ENCODE results near the gene MYB. TPM values are rescaled to one million over a fixed set of nuclear protein-coding genes. Genes with fewer than 3 reads are reported as not detected.

Gene MYB
- total RNA-seq, 4 donors from 2014 or later: 2.6 to 6.9 (median 3.1) TPM

DNA sequence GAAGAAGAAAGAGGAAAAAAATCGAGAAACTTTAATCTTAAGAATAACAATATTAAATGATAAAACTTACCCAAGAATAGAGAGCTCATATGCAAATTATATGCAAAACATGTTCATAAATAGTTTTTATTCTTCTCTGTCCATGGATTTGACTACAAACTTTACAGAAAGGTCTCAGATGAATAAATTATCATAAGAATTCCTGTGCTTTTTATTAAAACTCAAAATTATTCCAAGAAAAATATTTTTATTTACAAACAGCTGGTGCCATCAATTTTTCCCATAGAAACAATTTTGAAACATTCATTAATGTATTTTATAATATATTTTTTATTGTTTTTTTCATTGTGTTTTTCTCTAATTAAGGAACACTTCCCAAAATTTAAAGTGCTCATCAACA, 12.1 kb downstream of the MYB start:
- 71 to 83% methylated on average over 1 of the region's 1 CpG for WGBS, 2 donors
- no peaks in the 10 kb centered on the region for H3K9me3 ChIP-seq
- H3K27ac ChIP-seq: no peak overlapping the region
- peaks cover 0 to 7% (median 0%) of the 10 kb centered on the region in 4 donors for H3K27me3 ChIP-seq
- H3K4me1 ChIP-seq: no peaks in the 10 kb centered on the region
- TF ChIP-seq, protein P1, sequence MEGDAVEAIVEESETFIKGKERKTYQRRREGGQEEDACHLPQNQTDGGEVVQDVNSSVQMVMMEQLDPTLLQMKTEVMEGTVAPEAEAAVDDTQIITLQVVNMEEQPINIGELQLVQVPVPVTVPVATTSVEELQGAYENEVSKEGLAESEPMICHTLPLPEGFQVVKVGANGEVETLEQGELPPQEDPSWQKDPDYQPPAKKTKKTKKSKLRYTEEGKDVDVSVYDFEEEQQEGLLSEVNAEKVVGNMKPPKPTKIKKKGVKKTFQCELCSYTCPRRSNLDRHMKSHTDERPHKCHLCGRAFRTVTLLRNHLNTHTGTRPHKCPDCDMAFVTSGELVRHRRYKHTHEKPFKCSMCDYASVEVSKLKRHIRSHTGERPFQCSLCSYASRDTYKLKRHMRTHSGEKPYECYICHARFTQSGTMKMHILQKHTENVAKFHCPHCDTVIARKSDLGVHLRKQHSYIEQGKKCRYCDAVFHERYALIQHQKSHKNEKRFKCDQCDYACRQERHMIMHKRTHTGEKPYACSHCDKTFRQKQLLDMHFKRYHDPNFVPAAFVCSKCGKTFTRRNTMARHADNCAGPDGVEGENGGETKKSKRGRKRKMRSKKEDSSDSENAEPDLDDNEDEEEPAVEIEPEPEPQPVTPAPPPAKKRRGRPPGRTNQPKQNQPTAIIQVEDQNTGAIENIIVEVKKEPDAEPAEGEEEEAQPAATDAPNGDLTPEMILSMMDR (IDR thresholded peaks at IDR 0.05): no peak
- no peak for TF ChIP-seq POLR2A (IDR thresholded peaks at IDR 0.05)
- no peak overlapping the region for H3K4me3 ChIP-seq
- H3K36me3 ChIP-seq: peaks cover 0 to 40% (median 0%) of the 10 kb centered on the region in 3 donors
- no peak for DNase-seq
- intact Hi-C loops (cut with DNase I): no loop called here

DNA sequence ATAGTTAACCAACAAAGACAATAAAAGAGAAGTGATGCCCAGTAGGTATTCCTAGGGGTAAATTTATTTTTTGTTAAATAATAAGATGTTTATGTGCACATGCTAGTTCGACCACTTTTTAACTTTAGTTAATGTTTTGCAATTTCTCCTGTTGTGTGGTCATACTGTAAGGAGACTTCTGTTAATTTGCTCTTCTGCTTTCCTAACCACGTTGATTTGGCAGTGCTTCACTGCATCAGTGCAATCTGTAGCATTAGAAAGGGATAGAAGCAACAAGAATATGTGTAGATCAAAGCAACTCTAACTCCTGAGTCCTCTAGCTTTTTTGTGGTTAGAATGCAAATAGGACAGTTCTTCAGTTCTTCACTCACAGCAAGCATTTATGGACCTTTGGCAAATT, 13.9 kb downstream of the MYB start:
- Histone ChIP-seq H3K4me1 (no peaks in the 10 kb centered on the region), H3K27ac (no peak overlapping the region), H3K9me3 (no peaks in the 10 kb centered on the region), H3K36me3 (peaks cover 0 to 41% (median 0%) of the 10 kb centered on the region in 3 donors), H3K27me3 (no peaks in the 10 kb centered on the region), H3K4me3 (no peak overlapping the region)
- 68 to 82% methylated on average over 2 of the region's 2 CpGs for WGBS, 2 donors
- intact Hi-C loops (cut with DNase I): no loop called here
- DNase-seq: no peak
- no peak for TF ChIP-seq POLR2A (IDR thresholded peaks at IDR 0.05)
- TF ChIP-seq, protein P1 (IDR thresholded peaks at IDR 0.05): no peak

DNA sequence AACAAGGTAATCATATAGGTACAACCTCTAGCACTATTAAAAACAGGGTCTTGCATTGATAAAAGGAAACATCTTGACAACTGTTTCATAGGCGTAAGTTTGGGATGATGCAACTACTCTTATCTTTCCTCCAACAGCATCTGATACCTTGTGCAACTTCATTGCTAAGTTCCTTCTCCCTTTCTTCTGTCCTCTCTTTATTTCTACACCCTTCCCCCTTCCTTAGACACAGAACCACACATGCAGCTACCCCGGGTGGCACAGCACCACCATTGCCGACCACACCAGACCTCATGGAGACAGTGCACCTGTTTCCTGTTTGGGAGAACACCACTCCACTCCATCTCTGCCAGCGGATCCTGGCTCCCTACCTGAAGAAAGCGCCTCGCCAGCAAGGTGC, 14.4 kb downstream of the MYB start:
- H3K4me1 ChIP-seq: no peaks in the 10 kb centered on the region
- 61 to 72% methylated on average over 4 to 6 of the region's 6 CpGs for WGBS, 2 donors
- H3K27ac ChIP-seq: no peak overlapping the region
- H3K36me3 ChIP-seq: peaks cover 0 to 41% (median 0%) of the 10 kb centered on the region in 3 donors
- intact Hi-C loops (cut with DNase I): no loop called here
- TF ChIP-seq, protein P1 (IDR thresholded peaks at IDR 0.05): no peak
- TF ChIP-seq POLR2A (IDR thresholded peaks at IDR 0.05): no peak
- H3K27me3 ChIP-seq: no peaks in the 10 kb centered on the region
- DNase-seq: no peak
- H3K9me3 ChIP-seq: no peaks in the 10 kb centered on the region
- H3K4me3 ChIP-seq: no peak overlapping the region

DNA sequence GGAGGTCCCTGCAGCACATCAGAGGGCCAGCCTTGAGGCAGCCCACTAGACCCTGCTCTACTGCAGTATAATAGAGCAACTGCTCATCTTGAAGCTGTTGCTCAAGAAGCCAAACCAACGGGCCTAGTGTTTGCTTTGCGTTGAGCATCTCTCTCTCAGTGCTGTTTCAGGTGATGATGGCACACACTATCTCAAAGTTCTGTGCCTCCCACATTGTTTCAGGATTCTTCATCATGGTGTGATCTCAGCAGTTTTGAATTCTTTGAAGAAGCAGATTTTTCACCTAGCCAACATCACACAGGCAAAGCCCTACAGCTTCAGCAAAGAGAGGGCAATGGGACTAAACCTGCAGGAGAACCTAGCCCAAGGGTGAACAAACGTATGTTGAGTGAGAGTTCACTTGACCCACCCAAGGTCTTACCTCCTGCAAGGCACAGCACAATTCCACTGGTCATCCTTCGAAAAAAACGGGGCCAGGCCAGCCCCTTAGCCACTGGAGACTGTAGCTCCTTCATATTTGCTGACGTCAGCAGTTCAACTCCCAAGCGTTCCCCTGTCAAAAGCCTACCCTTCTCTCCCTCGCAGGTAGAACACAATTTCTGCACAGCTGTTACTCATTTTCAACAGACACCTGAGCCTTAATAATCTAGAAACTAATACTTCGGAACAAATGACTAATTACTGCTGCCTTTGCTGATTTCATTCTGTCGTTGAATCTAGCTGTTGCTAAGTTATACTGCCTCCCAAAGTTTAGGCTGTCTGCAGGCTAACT, 15.8 kb downstream of the MYB start:
- H3K36me3 ChIP-seq: peaks cover 0 to 44% (median 0%) of the 10 kb centered on the region in 3 donors
- no peak for DNase-seq
- no peaks in the 10 kb centered on the region for H3K27me3 ChIP-seq
- no peak overlapping the region for H3K4me3 ChIP-seq
- TF ChIP-seq, protein P1 (IDR thresholded peaks at IDR 0.05): no peak
- no peak for TF ChIP-seq POLR2A (IDR thresholded peaks at IDR 0.05)
- no peaks in the 10 kb centered on the region for H3K4me1 ChIP-seq
- H3K27ac ChIP-seq: no peak overlapping the region
- no peaks in the 10 kb centered on the region for H3K9me3 ChIP-seq
- 76 to 77% methylated on average over 6 to 10 of the region's 10 CpGs for WGBS, 2 donors
- intact Hi-C loops (cut with DNase I): no loop called here

DNA sequence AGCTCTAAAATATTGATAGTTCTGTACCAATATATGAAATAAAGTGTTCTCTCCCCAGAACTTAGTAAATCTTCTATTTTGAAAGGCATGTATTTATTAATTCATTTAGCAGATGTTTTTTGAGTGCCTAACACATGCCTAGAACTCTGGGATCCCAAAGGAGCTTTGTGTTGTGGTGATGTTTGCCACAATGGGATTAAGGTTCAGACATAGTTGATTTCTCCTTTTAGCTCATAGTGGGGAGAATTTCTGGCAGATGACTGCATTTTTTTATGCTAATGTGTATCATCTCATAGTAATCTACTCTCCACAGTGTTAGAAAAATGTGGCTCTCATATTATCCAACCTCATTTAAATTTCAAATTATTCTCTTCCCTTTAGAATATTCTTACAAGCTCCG, 21.7 kb downstream of the MYB start:
- no peak overlapping the region for H3K27ac ChIP-seq
- WGBS, 2 donors: 87 to 100% methylated on average over 1 of the region's 1 CpG
- H3K9me3 ChIP-seq: no peaks in the 10 kb centered on the region
- TF ChIP-seq, protein P1 (IDR thresholded peaks at IDR 0.05): no peak
- no peak for TF ChIP-seq POLR2A (IDR thresholded peaks at IDR 0.05)
- peaks cover 0 to 29% (median 0%) of the 10 kb centered on the region in 3 donors for H3K36me3 ChIP-seq
- no peak overlapping the region for H3K4me3 ChIP-seq
- H3K4me1 ChIP-seq: no peaks in the 10 kb centered on the region
- intact Hi-C loops (cut with DNase I): no loop called here
- H3K27me3 ChIP-seq: no peaks in the 10 kb centered on the region
- DNase-seq: no peak

Data from esophagus squamous epithelium (tissue), 5 donors.